OCI-LY3 (cell line): ENCODE measurements around the gene MYZAP.

Experiments used
- H2AFZ ChIP-seq: fragments of 200-600, 300-600 bp; shearing (Covaris generic); 2 replicates; pipeline ENCODE4 v1.6.0; 2014; ENCODE audit warnings: antibody characterized with exemption, low read depth, low read length
- H3K27ac ChIP-seq: fragments of 200-600, 300-600 bp; sonication (generic); 2 replicates; pipeline ENCODE4 v1.5.1; 2014; ENCODE audit warnings: mild to moderate bottlenecking, low read length, moderate library complexity, mixed read lengths
- H3K27me3 ChIP-seq: fragments of 200-600, 300-600 bp; sonication (generic); 2 replicates; pipeline ENCODE4 v1.6.1; 2014; ENCODE audit warnings: low read depth, low read length, mixed read lengths
- H3K36me3 ChIP-seq: fragments of 200-600, 300-600 bp; sonication (generic); replicated peaks from 2 replicates; pipeline ENCODE3; 2014; ENCODE audit warnings: low read depth, low read length, mixed read lengths
- H3K4me1 ChIP-seq: fragments of 300-600, 200-600 bp; sonication (generic); 2 replicates; pipeline ENCODE4 v1.6.1; 2014; ENCODE audit warnings: low read length, mixed read lengths
- H3K4me2 ChIP-seq: fragments of 200-600, 300-600 bp; sonication (generic); 2 replicates; pipeline ENCODE4 v1.6.1; 2014; ENCODE audit warnings: low read length, mixed read lengths
- H3K4me3 ChIP-seq: fragments of 300-600, 200-600 bp; sonication (generic); 2 replicates; pipeline ENCODE4 v1.5.1; 2014; ENCODE audit warnings: antibody characterized with exemption, mild to moderate bottlenecking, low read length, moderate library complexity
- H3K79me2 ChIP-seq: fragments of 300-600, 200-600 bp; shearing (Covaris generic); 2 replicates; pipeline ENCODE4 v1.6.1; 2014; ENCODE audit warnings: mild to moderate bottlenecking, low read length, mixed read lengths
- H3K9ac ChIP-seq: fragments of 300-600, 200-600 bp; shearing (Covaris generic); 2 replicates; pipeline ENCODE4 v1.6.0; 2014; ENCODE audit warnings: mild to moderate bottlenecking, low read length, moderate library complexity
- H3K9me3 ChIP-seq: fragments of 200-600, 300-600 bp; shearing (Covaris generic); 2 replicates; pipeline ENCODE4 v1.6.1; 2014; ENCODE audit warnings: low read length, mixed read lengths; ENCODE audit not compliant: insufficient read depth
- H4K20me1 ChIP-seq: fragments of 200-600, 300-600 bp; sonication (generic); 2 replicates; pipeline ENCODE4 v1.6.1; 2016; ENCODE audit warnings: low read length, mixed read lengths; ENCODE audit not compliant: insufficient read depth
- EZH2phosphoT487 ChIP-seq: fragments of 200-600 bp; shearing (Covaris generic); IDR thresholded peaks from 2 replicates; pipeline ENCODE4 v1.6.1; 2018; ENCODE audit warnings: antibody characterized with exemption, mixed run types, low read depth
- TF ChIP-seq, protein P1 (sequence below): fragments of 200-600, 300-600 bp; sonication (generic); IDR thresholded peaks from 2 replicates; pipeline ENCODE4 v1.5.1; 2014; ENCODE audit warnings: antibody characterized with exemption, low read length, low read depth

MYZAP gene

DNA sequence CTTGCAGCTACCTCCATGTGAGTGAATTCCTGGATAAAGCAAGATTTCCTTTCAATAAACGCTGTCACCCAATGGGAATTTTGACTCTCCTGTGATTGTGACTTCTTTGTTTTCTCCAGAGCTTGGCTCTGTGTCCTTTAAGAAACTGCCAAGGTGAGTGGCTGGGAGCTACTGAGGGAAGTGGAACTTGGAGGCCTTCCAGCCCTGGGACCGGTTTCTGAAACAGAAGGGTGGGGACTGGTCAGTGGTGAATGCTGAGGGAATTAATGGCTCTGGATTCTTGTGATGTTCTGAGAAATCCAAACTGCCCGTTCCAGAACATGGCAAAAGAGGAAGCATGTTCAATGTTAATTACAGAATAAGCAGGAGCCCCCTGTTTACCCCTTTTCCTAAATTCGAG is 41.1 kb upstream of the MYZAP start:
- Histone ChIP-seq H2AFZ (no peak overlapping the region), H3K4me3 (no peak overlapping the region), H4K20me1 (no peaks in the 10 kb centered on the region), H3K9ac (no peak overlapping the region), H3K27me3 (no peaks in the 10 kb centered on the region), H3K79me2 (no peaks in the 10 kb centered on the region), H3K4me1 (no peaks in the 10 kb centered on the region), H3K36me3 (no peaks in the 10 kb centered on the region), H3K27ac (no peak overlapping the region), H3K4me2 (no peak overlapping the region), H3K9me3 (no peaks in the 10 kb centered on the region)
- TF ChIP-seq, protein P1, sequence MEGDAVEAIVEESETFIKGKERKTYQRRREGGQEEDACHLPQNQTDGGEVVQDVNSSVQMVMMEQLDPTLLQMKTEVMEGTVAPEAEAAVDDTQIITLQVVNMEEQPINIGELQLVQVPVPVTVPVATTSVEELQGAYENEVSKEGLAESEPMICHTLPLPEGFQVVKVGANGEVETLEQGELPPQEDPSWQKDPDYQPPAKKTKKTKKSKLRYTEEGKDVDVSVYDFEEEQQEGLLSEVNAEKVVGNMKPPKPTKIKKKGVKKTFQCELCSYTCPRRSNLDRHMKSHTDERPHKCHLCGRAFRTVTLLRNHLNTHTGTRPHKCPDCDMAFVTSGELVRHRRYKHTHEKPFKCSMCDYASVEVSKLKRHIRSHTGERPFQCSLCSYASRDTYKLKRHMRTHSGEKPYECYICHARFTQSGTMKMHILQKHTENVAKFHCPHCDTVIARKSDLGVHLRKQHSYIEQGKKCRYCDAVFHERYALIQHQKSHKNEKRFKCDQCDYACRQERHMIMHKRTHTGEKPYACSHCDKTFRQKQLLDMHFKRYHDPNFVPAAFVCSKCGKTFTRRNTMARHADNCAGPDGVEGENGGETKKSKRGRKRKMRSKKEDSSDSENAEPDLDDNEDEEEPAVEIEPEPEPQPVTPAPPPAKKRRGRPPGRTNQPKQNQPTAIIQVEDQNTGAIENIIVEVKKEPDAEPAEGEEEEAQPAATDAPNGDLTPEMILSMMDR = no peak
- TF ChIP-seq EZH2phosphoT487 = no peak

DNA sequence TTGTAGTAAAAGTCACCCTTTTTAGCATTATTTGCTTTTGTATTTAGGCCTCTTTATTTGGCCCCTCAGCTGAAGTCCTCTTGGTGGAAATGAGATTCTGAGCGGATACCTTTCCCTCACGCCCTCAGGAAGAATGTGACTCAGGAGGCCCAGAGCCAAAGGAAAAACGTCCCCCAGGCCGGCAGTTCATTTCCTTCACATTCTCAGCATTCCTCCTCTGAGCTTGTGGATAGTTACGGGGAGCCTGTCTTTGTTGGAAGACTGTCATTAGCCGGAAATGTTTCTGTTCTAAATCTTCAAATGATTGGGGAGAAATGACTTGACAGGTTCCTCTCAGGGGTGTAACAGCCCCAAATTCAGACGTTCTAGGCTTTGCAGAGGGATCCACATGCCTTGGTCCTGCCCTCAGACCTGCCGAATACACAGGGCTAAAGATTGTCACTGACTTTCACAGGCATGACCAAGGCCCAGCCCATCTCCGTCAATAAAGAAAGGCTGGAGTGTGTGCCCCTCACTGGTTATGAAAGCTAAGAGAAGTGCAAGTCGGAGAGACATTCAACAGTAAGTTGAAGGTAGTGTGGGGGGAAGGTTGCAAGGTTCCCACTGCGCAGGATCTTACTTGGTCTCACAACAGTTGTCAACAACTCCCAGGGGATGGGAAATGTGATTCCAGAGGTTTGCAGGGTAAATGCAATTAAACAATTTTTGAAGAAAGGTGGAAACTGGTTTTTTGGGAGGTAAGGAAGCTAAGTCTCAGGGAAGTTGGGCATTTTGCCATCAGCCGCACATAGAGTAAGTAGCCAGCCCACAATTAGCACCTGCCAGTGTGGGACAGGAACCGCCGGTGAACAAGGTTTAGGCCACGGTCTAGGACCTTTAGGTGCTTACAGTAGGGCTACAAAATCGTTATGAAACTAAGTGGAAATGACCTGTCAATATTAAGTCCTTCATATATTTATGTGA is 39.7 kb upstream of the MYZAP start:
- H2AFZ ChIP-seq = no peak overlapping the region
- no peak overlapping the region for H3K4me2 ChIP-seq
- no peak overlapping the region for H3K4me3 ChIP-seq
- no peaks in the 10 kb centered on the region for H3K9me3 ChIP-seq
- TF ChIP-seq EZH2phosphoT487 = no peak
- TF ChIP-seq, protein P1 = no peak
- no peaks in the 10 kb centered on the region for H3K27me3 ChIP-seq
- H3K4me1 ChIP-seq = no peaks in the 10 kb centered on the region
- no peak overlapping the region for H3K27ac ChIP-seq
- no peak overlapping the region for H3K9ac ChIP-seq
- H3K36me3 ChIP-seq = no peaks in the 10 kb centered on the region
- no peaks in the 10 kb centered on the region for H4K20me1 ChIP-seq
- H3K79me2 ChIP-seq = no peaks in the 10 kb centered on the region

DNA sequence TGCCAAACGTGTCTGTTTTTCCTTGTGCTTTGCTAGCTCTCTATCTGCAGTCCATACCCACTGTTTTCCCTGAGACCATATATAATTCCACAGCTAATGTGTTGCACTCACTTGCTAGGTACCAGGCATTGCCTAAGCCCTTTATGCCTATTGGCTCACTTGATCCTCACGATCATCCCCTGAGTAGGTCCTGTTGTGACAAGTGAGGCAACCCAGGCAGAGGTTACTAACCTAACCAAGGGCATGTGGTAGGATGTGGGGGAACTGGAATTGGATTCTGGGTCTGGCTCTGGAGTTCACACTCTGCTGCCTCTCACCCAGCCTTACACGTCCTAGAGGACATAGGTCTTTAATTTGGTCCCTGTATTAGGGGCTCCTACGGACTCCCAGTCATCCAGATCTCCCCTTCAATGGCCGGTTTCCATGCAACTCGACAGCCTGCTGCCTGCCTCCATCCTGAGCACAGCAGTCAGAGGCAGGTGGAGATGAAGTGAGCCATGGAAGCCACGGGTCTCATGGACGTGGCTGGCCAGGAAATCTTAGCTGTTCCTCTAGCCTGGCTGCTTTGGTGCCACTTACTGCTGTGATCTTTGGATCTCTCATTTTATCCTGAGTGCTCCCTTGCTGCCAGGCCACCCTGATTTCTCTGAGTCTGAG is 38.9 kb upstream of the MYZAP start:
- Histone ChIP-seq H3K79me2 (no peaks in the 10 kb centered on the region), H3K4me3 (no peak overlapping the region), H2AFZ (no peak overlapping the region), H3K27me3 (no peaks in the 10 kb centered on the region), H3K4me1 (no peaks in the 10 kb centered on the region), H3K27ac (no peak overlapping the region), H4K20me1 (no peaks in the 10 kb centered on the region), H3K4me2 (no peak overlapping the region), H3K9me3 (no peaks in the 10 kb centered on the region), H3K36me3 (no peaks in the 10 kb centered on the region), H3K9ac (no peak overlapping the region)
- no peak for TF ChIP-seq EZH2phosphoT487
- TF ChIP-seq, protein P1 = no peak

DNA sequence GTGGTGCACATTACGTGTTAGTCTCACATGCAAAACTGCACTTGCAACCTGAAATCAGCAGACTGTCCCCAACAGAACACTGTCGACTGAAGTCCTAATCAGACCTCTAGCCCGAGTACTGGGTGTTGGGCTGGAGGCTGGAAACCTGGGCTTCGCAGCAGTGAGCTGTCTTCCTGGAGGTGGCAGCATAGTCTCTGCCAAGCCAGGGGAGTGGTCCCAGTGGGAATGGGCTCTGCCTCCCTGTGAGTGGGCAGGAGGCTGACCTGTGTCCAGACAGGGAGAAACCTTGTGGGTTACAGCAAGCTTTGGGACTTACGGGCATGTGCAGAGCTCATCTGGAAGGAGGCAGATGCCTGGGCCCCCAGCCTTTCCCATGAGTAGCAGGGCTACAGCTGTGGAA is 38.2 kb upstream of the MYZAP start:
- H3K27me3 ChIP-seq = no peaks in the 10 kb centered on the region
- no peaks in the 10 kb centered on the region for H3K4me1 ChIP-seq
- no peaks in the 10 kb centered on the region for H4K20me1 ChIP-seq
- no peak overlapping the region for H2AFZ ChIP-seq
- no peak overlapping the region for H3K4me3 ChIP-seq
- H3K79me2 ChIP-seq = no peaks in the 10 kb centered on the region
- no peak overlapping the region for H3K27ac ChIP-seq
- no peaks in the 10 kb centered on the region for H3K36me3 ChIP-seq
- H3K9me3 ChIP-seq = no peaks in the 10 kb centered on the region
- TF ChIP-seq EZH2phosphoT487 = no peak
- TF ChIP-seq, protein P1 = no peak; the same call in 1 of the 2 replicates
- H3K4me2 ChIP-seq = no peak overlapping the region
- H3K9ac ChIP-seq = no peak overlapping the region
